Measurements from ENCODE around the gene OR2V1.
"Not testable (repeated sequence)": the region's sequence is repeated elsewhere in the genome, so short reads cannot be mapped to it uniquely, and the experiment has no call there.

OR2V1 gene, protein sequence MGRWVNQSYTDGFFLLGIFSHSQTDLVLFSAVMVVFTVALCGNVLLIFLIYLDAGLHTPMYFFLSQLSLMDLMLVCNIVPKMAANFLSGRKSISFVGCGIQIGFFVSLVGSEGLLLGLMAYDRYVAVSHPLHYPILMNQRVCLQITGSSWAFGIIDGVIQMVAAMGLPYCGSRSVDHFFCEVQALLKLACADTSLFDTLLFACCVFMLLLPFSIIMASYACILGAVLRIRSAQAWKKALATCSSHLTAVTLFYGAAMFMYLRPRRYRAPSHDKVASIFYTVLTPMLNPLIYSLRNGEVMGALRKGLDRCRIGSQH

DNA sequence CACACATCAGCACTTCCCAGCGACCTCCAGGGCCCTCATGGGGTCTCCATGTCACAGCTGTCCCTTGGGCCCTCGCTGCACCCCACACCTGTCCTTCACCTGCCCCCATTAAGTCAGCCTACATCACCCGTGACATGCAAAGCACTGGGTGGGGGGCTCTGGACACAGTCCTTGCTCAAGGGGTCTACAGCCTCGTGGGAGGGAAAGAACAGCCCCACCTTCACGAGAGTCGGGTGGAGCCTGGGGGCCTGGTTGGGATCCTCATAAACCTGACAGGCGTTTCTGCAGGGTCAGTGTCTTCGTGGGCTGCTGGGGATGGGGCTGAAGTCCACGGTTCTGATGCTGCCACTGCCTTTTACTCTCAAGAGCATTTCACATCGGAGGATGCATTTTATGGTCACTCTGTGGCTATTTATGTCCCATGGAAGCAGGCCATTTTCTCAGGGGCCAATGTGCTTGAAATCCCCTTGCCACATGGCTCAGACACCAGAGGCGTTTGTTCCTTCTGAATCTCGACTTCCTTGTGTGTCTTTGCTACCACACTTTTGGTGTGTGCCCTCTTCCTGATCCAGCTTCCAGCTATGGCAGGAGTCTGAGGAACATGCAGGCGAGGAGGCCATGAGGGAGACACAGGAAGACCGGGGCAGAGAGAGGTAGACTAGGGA is at the start of gene OR2V1:
Gene OR2V1 (minus strand): TSS at position 338 of the 665 bp plus-strand sequence. CDS start 5,865 bp downstream, outside the sequence.
- DNase-seq, result no peak

DNA sequence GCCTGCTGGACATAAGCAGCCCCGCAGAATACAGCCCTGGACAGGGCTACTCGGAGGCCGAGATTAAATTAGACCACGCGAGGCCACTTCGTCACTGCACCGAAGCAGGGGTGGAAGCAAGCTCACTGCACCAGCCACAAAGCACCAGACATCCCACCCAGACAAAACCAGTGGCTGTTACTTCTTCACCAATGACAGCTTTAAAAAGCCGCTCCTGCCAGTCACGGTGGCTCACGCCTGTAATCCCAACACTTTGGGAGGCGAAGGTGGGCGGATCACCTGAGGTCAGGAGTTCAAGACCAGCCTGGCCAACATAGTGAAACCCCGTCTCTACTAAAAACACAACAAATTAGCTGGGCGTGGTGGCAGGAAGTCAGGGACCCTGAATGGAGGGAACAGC is 46.6 kb upstream of the OR2V1 start:
- not testable (repeated sequence) for DNase-seq

DNA sequence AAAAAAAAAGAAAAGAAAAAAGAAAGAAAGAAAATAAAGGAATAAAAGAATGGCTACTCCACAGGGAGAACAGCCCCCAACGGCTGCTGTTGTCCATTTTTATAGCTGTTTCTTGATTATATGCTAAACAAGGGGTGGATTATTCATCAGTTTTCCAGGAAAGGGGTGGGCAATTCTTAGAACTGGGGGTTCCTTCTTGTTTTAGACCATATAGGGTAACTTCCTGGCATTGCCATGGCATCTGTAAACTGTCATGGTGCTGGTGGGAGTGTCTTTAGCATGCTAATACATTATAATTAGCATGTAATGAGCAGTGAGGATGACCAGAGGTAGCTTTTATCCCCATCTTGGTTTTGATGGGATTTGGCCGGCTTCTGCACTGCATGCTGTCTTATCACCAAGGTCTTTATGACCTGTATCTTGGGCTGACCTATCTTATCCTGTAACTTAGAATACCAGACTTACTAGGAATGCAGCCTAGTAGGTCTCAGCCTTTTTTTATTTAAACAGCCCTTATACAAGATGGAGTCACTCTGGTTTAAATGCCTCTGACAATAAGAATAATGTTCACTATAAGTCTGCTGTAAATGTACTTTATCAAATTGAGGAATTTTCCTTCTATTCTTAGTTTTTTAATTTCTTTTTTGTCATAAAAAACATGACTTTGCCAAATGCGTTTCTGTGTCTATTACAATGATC is 45.4 kb upstream of the OR2V1 start:
- DNase-seq, result no peak

DNA sequence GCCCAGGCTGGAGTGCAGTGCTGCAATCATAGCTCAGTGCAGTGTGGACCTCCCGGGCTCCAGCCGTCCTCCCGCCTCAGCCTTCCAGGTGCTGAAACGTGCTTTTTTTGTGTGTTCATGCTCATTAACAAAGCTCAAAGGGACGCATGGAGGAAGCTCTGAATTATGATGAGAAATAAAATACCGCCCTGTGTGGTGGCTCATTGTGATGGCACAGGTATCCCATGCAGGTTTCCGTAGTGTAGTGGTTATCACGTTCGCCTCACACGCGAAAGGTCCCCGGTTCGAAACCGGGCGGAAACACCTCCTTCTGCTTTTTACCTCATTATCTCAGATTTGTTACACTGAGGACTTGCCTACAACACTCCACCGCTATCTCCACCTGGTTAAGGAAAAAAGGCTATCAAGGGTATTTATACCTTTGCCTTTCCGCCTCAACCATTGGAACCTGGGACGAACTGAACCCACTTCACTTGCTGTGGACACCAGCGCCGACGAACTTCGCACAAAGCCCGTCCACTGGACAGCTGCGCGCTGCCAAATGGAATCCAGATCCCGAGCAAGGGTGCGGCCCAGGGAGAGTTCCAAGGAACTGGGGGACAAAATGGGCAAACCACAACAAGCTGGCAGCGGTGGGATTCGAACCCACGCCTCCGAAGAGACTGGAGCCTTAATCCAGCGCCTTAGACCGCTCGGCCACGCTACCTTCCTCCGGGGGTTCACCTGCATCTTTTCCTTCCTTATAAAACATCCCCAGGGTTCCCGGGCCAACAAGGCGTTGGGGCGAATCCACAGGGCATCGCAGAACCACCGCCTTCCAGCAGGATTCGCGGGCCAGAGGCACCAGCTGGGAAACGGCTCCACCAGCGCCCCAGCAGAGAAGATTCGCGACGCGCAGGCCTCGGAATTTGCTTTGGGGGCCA is 42.7 kb upstream of the OR2V1 start:
- DNase-seq, result no peak

DNA sequence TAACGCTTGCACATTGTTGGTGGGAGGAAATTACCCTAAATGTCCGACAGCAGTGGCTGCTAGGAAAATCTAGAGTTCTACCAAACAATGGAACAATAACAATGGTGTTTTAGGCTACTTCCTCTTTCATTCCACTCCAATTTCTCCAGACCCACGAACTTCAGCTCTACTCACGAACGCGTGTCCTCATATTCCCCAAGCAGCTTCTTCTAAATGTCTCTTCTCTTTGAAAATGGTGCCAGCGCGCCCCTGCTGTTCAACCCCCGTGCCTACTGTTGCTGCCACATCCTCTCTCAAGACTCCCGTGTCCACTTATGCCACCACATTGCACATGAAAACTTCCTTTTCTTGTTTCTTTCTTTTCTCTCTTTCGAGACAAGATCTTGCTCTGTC is 42.1 kb upstream of the OR2V1 start:
- no peak for DNase-seq

DNA sequence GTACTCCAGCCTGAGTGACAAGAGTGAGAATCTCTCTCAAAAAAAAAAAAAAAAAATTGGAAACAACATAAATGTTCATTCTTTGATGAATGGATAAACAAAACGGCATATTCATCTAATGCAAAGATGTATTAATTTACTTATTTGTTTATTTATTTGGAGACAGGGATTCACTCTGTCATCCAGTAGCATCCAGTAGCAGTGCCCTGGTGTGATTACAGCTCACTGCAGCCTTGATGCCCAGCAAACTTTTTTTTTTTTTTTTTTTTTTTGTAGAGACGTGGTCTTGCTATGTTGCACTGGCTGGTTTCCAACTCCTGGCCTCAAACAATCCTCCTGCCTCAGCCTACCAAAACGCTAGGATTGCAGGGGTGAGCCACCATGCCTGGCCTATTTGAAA is 40.8 kb upstream of the OR2V1 start:
- DNase-seq, result no peak

DNA sequence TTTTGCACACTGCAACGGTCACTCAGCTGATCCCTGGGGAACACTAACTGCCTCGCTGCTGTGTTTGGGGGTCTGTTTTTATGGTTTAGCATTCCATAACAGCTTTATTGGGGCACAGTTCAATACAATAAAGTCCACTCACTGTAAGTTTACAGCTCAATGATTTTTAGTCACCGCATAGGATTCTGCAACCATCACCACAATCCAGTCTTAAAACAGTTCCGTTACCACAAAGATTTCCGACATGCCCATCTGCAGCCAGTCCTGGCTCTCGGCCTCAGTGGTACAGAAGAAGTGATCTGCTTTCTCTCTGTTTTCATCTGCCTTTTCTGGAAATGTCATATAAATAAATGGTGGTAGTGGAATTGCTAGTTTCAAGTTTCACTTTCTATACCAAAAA is 40.0 kb upstream of the OR2V1 start:
- no peak for DNase-seq

DNA sequence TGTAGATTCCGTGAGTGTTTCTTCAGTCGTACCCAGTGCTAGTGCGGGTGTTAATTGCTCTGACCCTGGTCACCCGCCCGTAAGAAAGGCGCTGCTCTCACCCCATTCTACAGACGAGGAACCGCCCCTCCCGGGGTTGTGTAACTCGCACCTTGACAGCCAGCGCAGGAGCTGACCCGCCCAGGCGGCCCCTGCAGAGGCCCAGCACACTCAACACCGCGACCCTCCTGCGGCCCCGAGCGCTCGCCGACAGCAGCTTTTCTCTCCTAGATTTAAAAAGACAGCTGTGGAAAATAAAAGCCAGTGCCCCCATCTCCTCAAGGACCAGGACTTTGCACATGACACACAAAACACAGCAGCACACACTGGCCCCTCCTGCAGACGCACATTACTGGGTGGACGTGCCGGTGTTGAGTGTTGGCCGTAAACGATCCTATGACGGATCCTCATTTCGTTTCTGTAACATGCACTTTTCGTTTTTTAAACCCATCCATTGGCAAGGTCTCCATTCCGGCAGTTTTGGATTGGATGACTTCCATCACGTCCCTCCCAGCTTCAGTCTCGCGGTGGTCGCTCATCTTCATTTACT is 39.4 kb upstream of the OR2V1 start:
- DNase-seq, result no peak

DNA sequence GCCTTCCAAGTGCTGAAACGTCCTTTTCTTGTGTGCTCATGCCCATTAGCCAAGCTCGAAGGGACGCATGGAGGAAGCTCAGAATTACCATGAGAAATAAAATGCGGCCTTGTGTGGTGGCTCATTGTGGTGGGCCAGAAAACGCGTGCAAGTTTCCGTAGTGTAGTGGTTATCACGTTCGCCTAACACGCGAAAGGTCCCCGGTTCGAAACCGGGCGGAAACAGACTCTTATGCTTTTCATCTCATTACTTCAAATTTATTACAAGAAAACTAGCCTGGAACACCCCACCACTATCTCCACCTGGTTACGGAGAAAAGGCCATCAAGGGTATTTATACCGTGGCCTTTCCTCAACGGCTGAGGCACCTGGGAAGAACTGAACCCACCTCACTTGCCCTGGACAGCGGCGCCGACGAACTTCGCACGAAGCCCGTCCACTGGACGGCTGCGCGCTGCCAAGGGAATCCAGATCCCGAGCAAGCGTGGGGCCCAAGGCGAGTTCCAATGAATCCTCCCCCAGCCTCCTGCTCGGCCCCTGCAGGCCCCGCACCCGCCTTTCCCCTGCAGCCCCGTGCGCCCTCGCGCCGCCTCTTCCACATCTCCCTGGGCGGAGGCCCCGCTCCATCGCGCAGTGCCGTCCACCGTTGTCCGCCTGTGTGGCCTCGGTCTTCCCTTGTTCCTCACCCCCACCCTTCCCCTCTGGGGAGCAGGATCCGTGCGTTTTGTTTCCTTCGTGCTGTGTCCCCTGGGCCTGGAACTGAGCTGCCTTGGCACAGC is 38.7 kb upstream of the OR2V1 start:
- not testable (repeated sequence) for DNase-seq

DNA sequence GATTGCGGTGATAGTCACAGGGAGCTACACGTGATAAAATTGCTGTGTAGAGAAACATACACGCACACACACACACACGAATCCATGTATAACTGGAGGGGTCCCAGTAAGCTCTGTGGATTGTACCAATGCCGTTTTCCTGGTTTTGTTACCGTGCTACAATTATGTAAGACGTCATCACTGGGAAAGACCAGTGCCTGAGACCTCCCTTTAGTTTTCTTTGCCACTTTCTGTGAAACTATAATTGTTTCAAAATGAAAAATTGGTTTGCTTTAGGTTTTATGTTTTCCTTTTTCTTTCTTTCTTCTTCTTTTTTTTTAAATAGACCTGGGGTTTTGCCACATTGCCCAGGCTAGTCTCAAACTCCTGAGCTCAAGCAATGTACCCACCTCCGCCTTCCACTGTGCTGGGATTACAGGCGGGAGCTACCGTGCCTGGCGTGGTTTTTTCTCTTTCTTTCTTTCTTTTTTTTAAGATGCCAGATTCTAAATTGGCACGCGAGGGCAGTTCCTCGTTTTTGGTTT is 37.7 kb upstream of the OR2V1 start:
- DNase-seq, result no peak

DNA sequence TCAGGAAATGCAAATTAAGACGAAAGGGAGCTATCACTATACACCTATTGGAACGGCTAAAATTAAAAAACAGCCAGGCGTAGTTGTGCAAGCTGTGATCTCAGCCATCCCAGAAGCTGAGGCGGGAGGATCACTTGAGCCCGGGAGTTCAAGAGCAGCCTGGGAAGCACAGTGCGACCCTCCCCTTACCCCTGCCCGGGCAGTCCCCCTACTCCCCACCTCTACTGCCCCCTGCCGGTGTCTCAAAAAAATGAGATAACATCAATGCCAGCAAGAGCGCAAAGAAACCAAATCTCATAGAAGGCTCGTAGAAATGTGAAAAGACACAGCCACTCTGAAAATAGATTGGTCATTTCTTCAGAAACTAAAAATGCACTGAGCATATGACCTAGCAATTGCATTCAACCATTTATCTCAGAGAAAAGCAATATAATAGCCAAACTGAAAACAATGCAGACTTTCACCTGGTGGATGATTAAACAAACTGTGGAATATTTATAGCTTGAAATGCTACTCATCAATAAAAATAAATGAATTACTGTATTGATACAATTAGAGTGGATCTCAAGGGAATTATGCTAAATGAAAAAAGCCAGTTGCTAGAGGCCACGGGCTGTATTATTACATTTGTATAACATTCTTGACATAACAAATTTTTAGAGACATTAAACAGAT is 37.0 kb upstream of the OR2V1 start:
- DNase-seq, result peak; percentile 52

DNA sequence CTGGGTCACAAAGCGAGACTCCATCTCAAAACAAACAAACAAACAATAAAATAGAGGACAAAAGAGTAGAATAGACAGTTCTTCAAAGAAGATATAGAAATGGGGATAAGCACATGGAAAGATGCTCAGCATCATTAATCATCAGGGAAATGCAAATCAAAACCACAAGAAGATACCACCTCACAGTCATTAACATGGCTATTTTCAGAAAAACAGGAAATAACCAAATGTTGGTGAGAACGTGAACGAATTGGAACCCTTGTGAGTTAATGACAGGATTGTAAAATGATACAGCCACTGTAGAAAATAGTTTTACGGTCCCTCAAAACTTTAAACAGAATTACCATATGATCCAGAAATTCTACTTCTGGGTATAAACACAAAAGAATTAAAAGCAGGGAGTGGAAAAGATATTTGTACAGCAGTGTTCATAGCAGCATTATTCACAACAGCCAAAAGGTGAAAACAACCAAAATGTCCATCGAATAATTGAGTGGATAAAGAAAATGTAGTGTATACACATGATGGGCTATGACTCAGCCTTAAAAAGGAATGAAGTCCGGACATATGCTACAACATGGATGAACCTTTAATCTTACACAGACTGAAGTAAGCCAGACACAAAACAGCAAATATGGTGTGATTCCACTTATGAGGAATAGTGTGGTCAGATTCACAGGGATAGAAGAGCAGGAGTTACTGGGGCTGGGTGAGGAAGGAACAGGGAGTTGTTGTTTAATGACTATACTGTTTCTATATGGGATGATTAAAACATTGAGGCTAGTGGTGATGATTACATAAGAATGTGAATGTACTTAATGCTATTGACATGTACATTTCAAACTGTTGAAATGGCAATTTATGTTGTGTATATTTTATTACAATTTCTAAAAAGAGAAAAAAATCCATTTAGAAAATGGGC is 36.1 kb upstream of the OR2V1 start:
- no peak for DNase-seq

DNA sequence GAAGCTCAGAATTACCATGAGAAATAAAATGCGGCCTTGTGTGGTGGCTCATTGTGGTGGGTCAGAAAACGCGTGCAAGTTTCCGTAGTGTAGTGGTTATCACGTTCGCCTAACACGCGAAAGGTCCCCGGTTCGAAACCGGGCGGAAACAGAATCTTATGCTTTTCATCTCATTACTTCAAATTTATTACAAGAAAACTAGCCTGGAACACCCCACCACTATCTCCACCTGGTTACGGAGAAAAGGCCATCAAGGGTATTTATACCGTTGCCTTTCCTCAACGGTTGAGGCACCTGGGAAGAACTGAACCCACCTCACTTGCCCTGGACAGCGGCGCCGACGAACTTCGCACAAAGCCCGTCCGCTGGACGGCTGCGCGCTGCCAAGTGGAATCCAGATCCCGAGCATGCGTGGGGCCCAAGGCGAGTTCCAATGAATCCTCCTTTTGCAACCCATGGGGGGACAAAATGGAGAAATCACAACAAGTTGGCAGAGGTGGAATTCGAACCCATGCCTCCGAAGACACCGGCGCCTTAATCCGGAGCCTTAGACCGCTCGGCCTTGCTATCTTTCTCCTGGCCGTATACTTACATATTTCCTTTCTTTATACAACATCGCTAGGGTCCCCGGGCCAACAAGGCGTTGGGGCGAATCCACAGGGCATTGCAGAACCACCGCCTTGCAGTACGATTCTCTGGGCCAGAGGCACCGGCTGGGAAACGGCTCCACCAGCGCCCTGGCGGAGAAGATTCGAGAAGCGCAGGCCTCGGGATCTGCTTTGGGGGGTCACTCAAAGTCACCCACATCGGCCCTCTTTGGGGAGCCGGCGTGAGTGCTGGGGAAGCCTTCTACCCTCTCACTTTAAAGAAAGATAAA is 33.3 kb upstream of the OR2V1 start:
- DNase-seq, result no peak

DNA sequence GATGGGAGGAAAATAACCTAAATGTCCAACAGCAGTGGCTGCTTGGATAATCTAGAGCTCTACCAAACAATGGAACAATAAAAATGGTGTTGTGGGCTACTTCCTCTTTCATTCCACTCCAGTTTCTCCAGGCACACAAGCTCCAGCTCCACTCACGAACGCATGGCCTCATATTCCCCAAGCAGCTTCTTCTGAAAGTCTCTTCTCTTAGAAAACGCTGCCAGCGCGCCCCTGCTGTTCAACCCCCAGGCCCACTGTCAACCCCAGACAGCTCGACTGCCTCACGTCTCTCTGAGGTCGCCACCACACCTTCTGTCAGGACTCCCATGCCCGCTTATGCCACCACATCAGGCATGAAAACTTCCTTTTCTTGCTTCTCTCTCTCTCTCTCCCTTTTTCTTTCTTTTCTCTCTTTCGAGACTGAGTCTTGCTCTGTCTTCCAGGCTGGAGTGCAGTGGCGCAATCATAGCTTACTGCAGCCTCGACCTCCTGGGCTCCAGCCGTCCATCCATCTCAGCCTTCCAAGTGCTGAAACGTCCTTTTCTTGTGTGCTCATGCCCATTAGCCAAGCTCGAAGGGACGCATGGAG is 32.6 kb upstream of the OR2V1 start:
- no peak for DNase-seq

DNA sequence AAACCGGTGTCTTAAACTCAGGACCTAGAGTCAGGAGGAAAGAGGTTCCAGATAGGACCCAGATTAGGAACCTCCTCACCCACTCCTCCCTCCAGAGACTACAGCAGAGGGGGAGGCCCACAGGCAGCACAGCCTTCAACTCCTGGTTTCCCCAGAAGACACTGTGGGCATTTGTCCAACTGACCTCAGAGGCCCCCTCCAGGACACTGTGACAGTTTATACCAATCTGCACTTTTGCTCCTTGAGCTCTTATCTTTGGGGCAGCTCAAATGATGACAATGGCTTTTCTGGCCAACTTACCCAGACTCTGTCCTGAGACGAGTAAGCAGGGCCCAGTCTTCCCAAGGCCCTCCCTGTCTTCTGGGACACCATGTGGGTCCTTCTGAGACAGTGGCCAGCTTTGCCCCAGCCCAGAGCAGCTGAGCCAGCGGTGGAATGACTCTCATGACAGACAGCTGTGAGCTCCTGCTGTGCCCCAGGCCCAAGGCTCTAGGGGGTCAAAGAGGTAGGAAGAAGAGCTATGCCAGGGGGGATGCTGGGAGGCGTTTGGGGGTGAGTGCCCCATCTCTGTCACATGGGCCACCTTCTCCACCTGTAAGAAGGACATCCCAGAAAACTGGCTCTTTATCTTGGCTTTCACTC is 30.7 kb upstream of the OR2V1 start:
- DNase-seq, result no peak

DNA sequence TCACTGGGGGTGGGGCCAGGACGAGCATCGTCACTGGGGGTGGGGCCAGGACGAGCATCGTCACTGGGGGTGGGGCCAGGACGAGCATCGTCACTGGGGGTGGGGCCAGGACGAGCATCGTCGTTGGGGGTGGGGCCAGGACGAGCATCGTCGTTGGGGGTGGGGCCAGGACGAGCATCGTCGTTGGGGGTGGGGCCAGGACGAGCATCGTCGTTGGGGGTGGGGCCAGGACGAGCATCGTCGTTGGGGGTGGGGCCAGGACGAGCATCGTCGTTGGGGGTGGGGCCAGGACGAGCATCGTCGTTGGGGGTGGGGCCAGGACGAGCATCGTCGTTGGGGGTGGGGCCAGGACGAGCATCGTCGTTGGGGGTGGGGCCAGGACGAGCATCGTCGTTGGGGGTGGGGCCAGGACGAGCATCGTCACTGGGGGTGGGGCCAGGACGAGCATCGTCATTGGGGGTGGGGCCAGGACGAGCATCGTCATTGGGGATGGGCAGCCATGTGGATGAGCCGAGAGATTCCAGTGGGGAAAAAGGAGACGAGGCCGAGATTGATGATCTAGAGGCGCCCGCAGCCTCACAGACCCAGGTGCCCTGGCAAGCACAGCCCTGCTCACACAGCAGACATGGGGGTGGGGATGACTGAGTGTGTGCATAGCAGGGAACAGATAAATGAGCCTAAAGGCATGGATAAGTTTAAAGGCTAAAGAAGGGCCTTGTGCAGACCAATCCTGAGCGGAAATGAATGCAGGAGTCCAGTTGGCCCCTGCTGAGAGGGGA is 30.0 kb upstream of the OR2V1 start:
- peak; percentile 19 for DNase-seq

Measured in NCI-H526 treated with DMSO at 0.1 percent for 48 hours (cell line).